ENCODE measurements around the gene NASP.

Gene NASP

DNA sequence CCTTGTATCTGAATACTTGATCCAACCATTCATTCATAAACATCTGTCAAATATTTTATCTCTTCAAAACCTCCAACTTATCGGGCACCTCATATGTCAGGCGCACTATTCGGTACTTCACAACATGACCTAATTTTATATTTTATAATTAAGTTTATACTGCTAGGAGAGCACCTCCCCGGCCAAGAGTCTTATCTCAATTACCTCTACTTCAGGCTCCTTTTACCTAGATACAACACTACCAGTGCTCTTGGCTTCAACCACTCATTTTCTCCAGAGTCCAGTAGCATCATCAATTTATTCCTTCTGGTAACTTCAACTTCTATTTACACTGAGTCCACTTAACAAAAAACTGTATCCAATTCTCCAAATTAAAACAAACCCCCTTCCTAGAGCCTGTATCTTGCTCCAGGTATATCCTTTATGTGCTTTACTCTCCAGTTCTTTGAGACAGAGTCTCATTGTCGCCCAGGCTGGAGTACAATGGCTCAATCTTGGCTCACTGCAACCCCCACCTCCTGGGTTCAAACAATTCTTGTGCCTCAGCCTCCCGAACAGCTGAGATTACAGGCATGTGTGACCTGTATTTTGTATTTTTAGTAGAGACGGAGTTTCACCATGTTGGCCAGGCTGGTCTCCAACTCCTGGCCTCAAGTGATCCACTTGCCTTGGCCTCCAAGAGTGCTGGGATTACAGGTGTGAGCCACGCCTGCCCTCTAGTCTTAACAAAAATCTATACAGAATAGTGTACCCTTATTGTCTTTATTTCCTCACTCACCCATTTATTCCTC, 83.7 kb downstream of the NASP start:
- DNase-seq (ENCODE audit: low read depth in 3 of 3): no peak

Measured in stimulated activated CD4-positive, alpha-beta T cell treated with anti-CD3 and anti-CD28 coated beads, TNF-alpha, amount 100 ng/mL, for 4 hours (primary cell).